H9 (cell line): ENCODE results near the gene PCCB. TPM values are rescaled to one million over a fixed set of nuclear protein-coding genes. Genes with fewer than 3 reads are reported as not detected.

Experiments
- DNase-seq: peaks from one replicate; pipeline ENCODE4 v3.0.0-alpha.2; 2017
- H2AFZ ChIP-seq: one replicate; pipeline ENCODE4 v1.6.1; 2013; ENCODE audit warnings: mild to moderate bottlenecking, low read length, control low read depth, moderate library complexity
- H2AK5ac ChIP-seq: 2 replicates; pipeline ENCODE4 v1.6.1; 2013; ENCODE audit warnings: low read length, control low read depth, mixed read lengths; ENCODE audit not compliant: insufficient read length
- H2BK120ac ChIP-seq: one replicate; pipeline ENCODE4 v1.6.1; 2013; ENCODE audit warnings: low read depth, mild to moderate bottlenecking, low read length, control low read depth, inconsistent platforms; ENCODE audit not compliant: poor library complexity, severe bottlenecking
- H2BK12ac ChIP-seq: 2 replicates; pipeline ENCODE4 v1.6.1; 2013; ENCODE audit warnings: low read length, control low read depth, mixed read lengths, low read depth; ENCODE audit not compliant: insufficient read length
- H2BK15ac ChIP-seq: 2 replicates; pipeline ENCODE4 v1.6.1; 2013; ENCODE audit warnings: low read depth, low read length, control low read depth
- H2BK20ac ChIP-seq: one replicate; pipeline ENCODE4 v1.6.1; 2013; ENCODE audit warnings: low read depth, mild to moderate bottlenecking, low read length, control low read depth, inconsistent platforms; ENCODE audit not compliant: poor library complexity, severe bottlenecking
- H2BK5ac ChIP-seq: 2 replicates; pipeline ENCODE4 v1.6.1; 2013; ENCODE audit warnings: low read length, control low read depth, mixed read lengths; ENCODE audit not compliant: insufficient read length
- H3K14ac ChIP-seq: 2 replicates; pipeline ENCODE4 v1.6.1; 2013; ENCODE audit warnings: low read length, control low read depth; ENCODE audit not compliant: insufficient read depth
- H3K18ac ChIP-seq: 2 replicates; pipeline ENCODE4 v1.6.1; 2013; ENCODE audit warnings: low read depth, mild to moderate bottlenecking, mixed read lengths, low read length, control low read depth; ENCODE audit not compliant: insufficient read length
- H3K23ac ChIP-seq: 2 replicates; pipeline ENCODE4 v1.6.1; 2013; ENCODE audit warnings: low read length, control low read depth, mixed read lengths, low read depth; ENCODE audit not compliant: insufficient read length
- H3K23me2 ChIP-seq: 2 replicates; pipeline ENCODE4 v1.6.1; 2013; ENCODE audit warnings: low read depth, mild to moderate bottlenecking, mixed read lengths, low read length, control low read depth; ENCODE audit not compliant: insufficient read length, poor library complexity, severe bottlenecking
- H3K27ac ChIP-seq: 2 replicates; pipeline ENCODE4 v1.5.1; 2013; ENCODE audit warnings: low read length, control low read depth, mixed read lengths, low read depth; ENCODE audit not compliant: insufficient read length
- H3K27me3 ChIP-seq: 2 replicates; pipeline ENCODE4 v1.6.1; 2013; ENCODE audit warnings: low read length, control low read depth, inconsistent platforms; ENCODE audit not compliant: insufficient read depth
- H3K4ac ChIP-seq: 2 replicates; pipeline ENCODE4 v1.6.1; 2013; ENCODE audit warnings: low read depth, mild to moderate bottlenecking, control low read depth, inconsistent platforms, low read length, moderate library complexity
- H3K4me1 ChIP-seq: 2 replicates; pipeline ENCODE4 v1.6.1; 2013; ENCODE audit warnings: low read length, control low read depth, inconsistent platforms; ENCODE audit not compliant: insufficient read depth
- H3K4me2 ChIP-seq: 2 replicates; pipeline ENCODE4 v1.6.1; 2013; ENCODE audit warnings: low read length, control low read depth, mixed read lengths; ENCODE audit not compliant: insufficient read length, insufficient read depth
- H3K56ac ChIP-seq: 2 replicates; pipeline ENCODE4 v1.6.1; 2013; ENCODE audit warnings: low read depth, mild to moderate bottlenecking, mixed read lengths, low read length, control low read depth; ENCODE audit not compliant: insufficient read length
- H3K79me1 ChIP-seq: 2 replicates; pipeline ENCODE4 v1.6.1; 2013; ENCODE audit warnings: low read depth, mild to moderate bottlenecking, moderate library complexity, low read length, control low read depth, inconsistent platforms; ENCODE audit not compliant: insufficient read depth, poor library complexity, severe bottlenecking
- H3K79me2 ChIP-seq: 2 replicates; pipeline ENCODE4 v1.6.1; 2013; ENCODE audit warnings: low read length, control low read depth, inconsistent platforms; ENCODE audit not compliant: insufficient read depth
- H3K9ac ChIP-seq: 2 replicates; pipeline ENCODE4 v1.6.1; 2013; ENCODE audit warnings: low read length, control low read depth, mixed read lengths; ENCODE audit not compliant: insufficient read length; ENCODE audit errors: extremely low read depth
- H3K9me3 ChIP-seq: one replicate; pipeline ENCODE4 v1.6.1; 2013; ENCODE audit warnings: low read depth, low read length, inconsistent platforms; ENCODE audit not compliant: control insufficient read depth
- H3T11ph ChIP-seq: one replicate; pipeline ENCODE4 v1.6.1; 2013; ENCODE audit warnings: mild to moderate bottlenecking, low read length, control low read depth, inconsistent platforms
- H4K20me1 ChIP-seq: one replicate; pipeline ENCODE4 v1.6.1; 2013; ENCODE audit not compliant: control insufficient read depth, insufficient read length, insufficient read depth
- H4K5ac ChIP-seq: 2 replicates; pipeline ENCODE4 v1.6.1; 2013; ENCODE audit warnings: low read depth, mild to moderate bottlenecking, mixed read lengths, low read length, control low read depth; ENCODE audit not compliant: insufficient read length
- H4K8ac ChIP-seq: replicated peaks from 2 replicates; pipeline ENCODE4 v1.6.1; 2013; ENCODE audit warnings: low read length, control low read depth, mixed read lengths, low read depth; ENCODE audit not compliant: insufficient read length
- H4K91ac ChIP-seq: 2 replicates; pipeline ENCODE4 v1.6.1; 2013; ENCODE audit warnings: low read depth, mild to moderate bottlenecking, moderate library complexity, mixed read lengths, low read length, control low read depth; ENCODE audit not compliant: insufficient read length
- H3K27ac Mint-ChIP-seq, 3 experiments: 2 replicates in 2 of 3; 3 replicates in 1 of 3; pipeline ENCODE4 v1.8.0; 2020 to 2021; ENCODE audit warnings: mixed read lengths in 3 of 3, mild to moderate bottlenecking in 1 of 3, moderate library complexity in 1 of 3
- H3K27me3 Mint-ChIP-seq: 2 replicates; pipeline ENCODE4 v1.8.0; 2021; ENCODE audit warnings: low read depth, mild to moderate bottlenecking, moderate library complexity, mixed read lengths
- H3K36me3 Mint-ChIP-seq, 3 experiments: 2 replicates in 2 of 3; 3 replicates in 1 of 3; pipeline ENCODE4 v1.8.0; 2020 to 2021; ENCODE audit warnings: low read depth in 3 of 3, mixed read lengths in 3 of 3; ENCODE audit not compliant: insufficient read depth in 1 of 3
- H3K4me1 Mint-ChIP-seq, 2 experiments: 2 replicates each; pipeline ENCODE4 v1.8.0; 2020; ENCODE audit warnings: mixed read lengths in 2 of 2
- H3K4me3 Mint-ChIP-seq, 2 experiments: 2 replicates in 1 of 2; 3 replicates in 1 of 2; pipeline ENCODE4 v1.8.0; 2020 to 2021; ENCODE audit warnings: mild to moderate bottlenecking in 2 of 2, mixed read lengths in 2 of 2, moderate library complexity in 1 of 2
- H3K9me3 Mint-ChIP-seq, 2 experiments: 2 replicates in 1 of 2; 3 replicates in 1 of 2; pipeline ENCODE4 v1.8.0; 2020; ENCODE audit warnings: mild to moderate bottlenecking in 2 of 2, mixed read lengths in 2 of 2, moderate library complexity in 1 of 2
- CTCF ChIP-seq: fragments of 200-600 bp; sonication (generic); conservative IDR thresholded peaks from 3 replicates; pipeline ENCODE4 v1.8.0; 2021; ENCODE audit warnings: antibody characterized with exemption, mild to moderate bottlenecking
- WGBS: extraction: QIAGEN DNeasy Blood & Tissue Kit; methylation state at CpG from one replicate; pipeline ENCODE4 v1.1.7; 2013; ENCODE audit warnings: missing lambda C conversion rate, low lambda C conversion rate, mixed read lengths; ENCODE audit not compliant: insufficient read length; ENCODE audit errors: extremely low coverage; 5-methylcytosine and 5-hydroxymethylcytosine counted together
- total RNA-seq: library from RNA; stranded (reverse); gene quantifications from 2 replicates; pipeline ENCODE4 v1.2.1, GENCODE V29; 2021

Gene PCCB
- total RNA-seq, 1 experiment from 2014 or later: 68.9 TPM

- no peak overlapping the region for H2AFZ ChIP-seq
Measured at GRCh38 chr3:136250903-136251460, 842 bp downstream of the PCCB start.

More at GRCh38 chr3:136250903-136251460, 842 bp downstream of the PCCB start:
- no peak overlapping the region for H4K91ac ChIP-seq
- H2AK5ac ChIP-seq: no peak overlapping the region
- peak; percentile 42 for DNase-seq
- H3K56ac ChIP-seq: no peak overlapping the region
- no peak overlapping the region for H4K5ac ChIP-seq
- no peak overlapping the region for H4K8ac ChIP-seq
- Mint-ChIP-seq H3K27me3 (no peaks in the 10 kb centered on the region), H3K36me3 (peaks cover 2 to 3% (median 3%) of the 10 kb centered on the region in 3 experiments; a peak in 5 of 7 replicates), H3K4me3 (peak overlapping the region; percentile 84 to 86), H3K9me3 (no peaks in the 10 kb centered on the region), H3K27ac (peak overlapping the region; percentile 93 to 99 (median 96); a peak in 6 of 7 replicates), H3K4me1 (peaks cover 16 to 22% of the 10 kb centered on the region in 2 experiments)
- H2BK12ac ChIP-seq: peak overlapping the region; percentile 38
- TF ChIP-seq CTCF: no peak
- no peaks in the 10 kb centered on the region for H3K23me2 ChIP-seq
- H3K4me1 ChIP-seq: no peaks in the 10 kb centered on the region
- WGBS: no CpG with 5 or more reads among the region's 18 CpGs
- peak overlapping the region; percentile 6 for H3K9ac ChIP-seq
- no peak overlapping the region for H3K18ac ChIP-seq
- H3K23ac ChIP-seq: no peak overlapping the region
- no peak overlapping the region for H2BK15ac ChIP-seq
- no peak overlapping the region for H3K27ac ChIP-seq
- H3K14ac ChIP-seq: no peak overlapping the region
- no peak overlapping the region for H2BK5ac ChIP-seq
- no peaks in the 10 kb centered on the region for H3K9me3 ChIP-seq
- no peak overlapping the region for H3T11ph ChIP-seq
- no peaks in the 10 kb centered on the region for H3K27me3 ChIP-seq
- no peaks in the 10 kb centered on the region for H4K20me1 ChIP-seq
- no peak overlapping the region for H2BK20ac ChIP-seq
- peak overlapping the region; percentile 53 for H3K4me2 ChIP-seq
- no peaks in the 10 kb centered on the region; the same call in none of the 2 replicates for H3K79me2 ChIP-seq
- no peaks in the 10 kb centered on the region for H3K79me1 ChIP-seq
- H2BK120ac ChIP-seq: no peak overlapping the region
- H3K4ac ChIP-seq: no peak overlapping the region
